Activated CD8-positive, alpha-beta memory T cell treated with anti-CD3 and anti-CD28 coated beads for 1 hour (primary cell): ENCODE data around the gene POU2F1.
A peak's percentile ranks its signal among the peaks of the same experiment; 100 is the strongest.

ENCODE experiments used
- DNase-seq, 2 donors: peaks; one replicate each; pipeline ENCODE4 v3.0.0-alpha.2; 2020; ENCODE audit warnings: low read depth in 1 of 2; ENCODE audit errors: extremely low read depth in 1 of 2

Gene POU2F1

DNA sequence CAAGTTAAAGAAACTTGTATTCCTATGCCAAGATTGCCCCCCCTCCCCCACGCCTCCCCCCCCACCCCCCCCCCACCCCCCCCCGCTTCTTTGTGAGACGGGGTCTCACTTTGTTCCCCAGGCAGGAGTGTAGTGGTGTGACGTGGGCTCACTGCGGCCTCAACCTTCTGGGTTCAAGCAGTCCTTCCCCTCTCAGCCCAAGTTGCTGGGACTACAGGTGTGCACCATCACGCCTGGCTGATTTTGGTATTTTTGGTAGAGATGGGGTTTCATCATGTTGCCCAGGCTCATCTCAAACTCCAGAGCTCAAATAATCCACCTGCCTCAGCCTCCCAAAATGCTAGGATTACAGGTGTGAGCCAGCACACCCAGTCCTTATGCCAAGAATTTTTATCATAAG lies 136.6 kb downstream of the POU2F1 start:
- no peak for DNase-seq

DNA sequence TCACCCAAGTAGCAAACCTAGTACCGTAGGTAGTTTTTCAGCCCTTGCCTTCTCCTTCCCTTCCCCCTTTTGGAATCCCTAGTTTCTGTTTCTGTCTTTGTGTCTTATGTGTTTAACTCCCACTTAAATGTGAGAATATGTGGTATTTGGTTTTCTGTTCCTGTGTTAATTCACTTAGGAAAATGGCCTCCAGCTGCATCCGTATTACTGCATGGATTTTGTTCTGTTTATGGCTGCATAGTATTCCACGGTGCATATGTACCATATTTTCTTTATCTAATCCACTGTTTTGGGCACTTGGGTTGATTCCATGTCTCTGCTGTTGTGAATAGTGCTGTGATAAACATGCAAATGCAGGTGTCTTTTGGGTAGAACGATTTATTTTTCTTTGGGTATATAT lies 138.6 kb downstream of the POU2F1 start:
- no peak for DNase-seq

- no peak for DNase-seq
Observed at GRCh38 chr1:167360120-167360519, 139.4 kb downstream of the POU2F1 start.

DNA sequence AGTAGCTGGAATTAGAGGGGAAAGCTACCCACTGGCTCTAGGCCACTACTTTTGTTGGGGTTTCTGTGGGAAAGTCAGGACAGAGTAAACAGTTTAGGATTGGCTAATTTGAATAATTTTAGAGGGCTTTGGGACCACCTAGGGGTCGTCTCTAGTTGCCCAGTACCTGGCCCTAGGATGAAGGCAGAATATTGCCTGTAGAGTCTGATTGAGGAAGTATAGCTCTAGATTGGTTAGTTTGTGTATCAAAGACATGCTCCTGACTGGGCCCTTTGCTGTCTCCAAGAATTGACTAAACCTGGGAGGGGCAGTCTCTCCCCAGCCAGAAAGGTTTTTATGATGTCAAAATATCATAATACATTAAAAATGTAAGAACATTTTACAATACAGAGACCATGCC lies 142.0 kb downstream of the POU2F1 start:
- DNase-seq = no peak

GRCh38 chr1:167364826-167365225 lies 144.1 kb downstream of the POU2F1 start:
- no peak for DNase-seq

- DNase-seq = no peak
Observed at GRCh38 chr1:167365360-167365759, 144.7 kb downstream of the POU2F1 start.

GRCh38 chr1:167367705-167368104 lies 147.0 kb downstream of the POU2F1 start:
- DNase-seq = no peak

GRCh38 chr1:167369175-167369574 lies 148.5 kb downstream of the POU2F1 start:
- no peak for DNase-seq

- no peak for DNase-seq
Observed at GRCh38 chr1:167369933-167370332, 149.2 kb downstream of the POU2F1 start.

DNA sequence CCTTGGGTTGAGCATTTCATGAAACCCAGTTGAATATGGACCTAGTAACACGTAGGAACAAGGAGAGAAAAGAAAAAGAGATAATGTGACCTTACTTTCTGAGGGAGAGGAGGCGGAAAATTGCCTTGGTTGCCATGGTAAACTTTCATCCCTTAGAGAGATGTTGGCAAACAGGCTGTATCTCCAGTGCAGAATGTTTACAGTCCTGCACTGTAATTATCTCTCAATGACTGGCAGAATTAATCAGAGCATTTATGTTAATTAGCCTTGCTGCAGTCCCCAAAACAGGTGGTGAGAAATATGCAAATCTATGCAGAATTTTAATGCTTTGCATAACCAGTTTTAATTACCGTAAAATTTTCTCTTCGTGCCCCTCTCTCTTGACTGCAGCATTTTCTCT lies 150.3 kb downstream of the POU2F1 start:
- DNase-seq = no peak

DNA sequence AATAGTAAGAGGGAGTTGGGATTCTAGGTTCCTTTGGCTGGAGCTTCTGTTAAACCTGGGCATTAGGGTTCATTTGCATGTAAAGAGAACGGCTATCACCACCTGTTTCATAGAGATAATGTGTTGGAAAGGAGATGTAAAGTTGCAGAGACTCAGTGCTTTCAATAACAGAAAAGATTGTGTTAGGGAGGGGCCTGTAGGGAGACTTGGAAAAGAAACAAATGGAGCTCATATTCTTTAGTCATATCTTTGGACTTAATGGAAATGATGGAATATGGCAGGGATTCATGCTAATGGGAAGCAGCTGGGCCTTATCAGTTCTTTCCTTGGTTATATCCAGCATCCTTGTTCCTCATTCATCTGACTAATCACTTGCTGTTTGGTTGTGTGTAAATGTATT lies 152.7 kb downstream of the POU2F1 start:
- no peak for DNase-seq

DNA sequence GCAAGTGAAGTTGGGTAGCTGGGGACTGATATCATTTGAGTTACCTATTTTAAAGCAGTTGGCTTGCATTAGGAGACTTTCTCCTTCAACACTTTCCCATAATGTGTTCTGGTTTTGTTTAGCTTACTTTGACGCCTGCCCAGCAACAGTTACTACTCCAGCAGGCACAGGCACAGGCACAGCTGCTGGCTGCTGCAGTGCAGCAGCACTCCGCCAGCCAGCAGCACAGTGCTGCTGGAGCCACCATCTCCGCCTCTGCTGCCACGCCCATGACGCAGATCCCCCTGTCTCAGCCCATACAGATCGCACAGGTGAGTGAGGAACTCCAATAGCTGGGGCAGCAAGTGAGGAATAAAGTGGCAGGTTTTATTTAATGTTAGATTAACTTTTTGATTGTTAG lies 153.3 kb downstream of the POU2F1 start:
- no peak for DNase-seq

- DNase-seq = no peak
Observed at GRCh38 chr1:167375949-167376348, 155.3 kb downstream of the POU2F1 start.

DNA sequence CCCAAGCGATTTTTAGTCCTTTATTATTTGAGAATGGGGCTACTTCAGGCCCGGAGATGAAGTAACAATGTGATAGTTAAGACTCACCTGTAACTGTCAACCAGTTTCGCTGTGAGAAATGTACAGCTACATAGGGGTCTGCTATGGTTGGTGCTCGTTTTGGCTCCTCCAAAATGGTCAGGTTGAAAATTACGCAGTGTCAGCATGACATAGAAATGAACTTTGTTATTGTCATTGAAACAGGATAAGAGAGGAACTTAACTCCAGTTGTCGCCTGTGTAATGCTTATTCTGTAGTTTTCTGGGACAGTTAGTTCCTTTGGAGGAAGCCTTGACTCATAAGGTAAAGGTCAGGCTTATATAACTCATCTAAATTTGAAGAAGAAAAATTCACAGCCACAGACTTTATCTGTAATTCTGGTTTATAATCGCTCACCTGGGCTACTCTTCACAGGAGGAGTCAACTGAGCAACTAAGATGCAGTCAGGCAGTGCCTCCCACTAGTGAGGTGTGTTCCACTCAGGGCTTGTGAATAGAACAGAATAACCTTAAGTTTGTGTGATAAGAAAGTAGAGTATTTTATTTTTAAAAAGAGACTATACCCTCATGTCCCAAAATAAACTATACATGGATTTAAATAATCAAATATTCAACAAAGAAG lies 166.7 kb downstream of the POU2F1 start:
- DNase-seq = no peak

- no peak for DNase-seq
Observed at GRCh38 chr1:167388976-167389375, 168.3 kb downstream of the POU2F1 start.

GRCh38 chr1:167392200-167392696 lies 171.6 kb downstream of the POU2F1 start:
- DNase-seq = no peak

GRCh38 chr1:167400359-167400953 lies 179.8 kb downstream of the POU2F1 start:
- DNase-seq = no peak

DNA sequence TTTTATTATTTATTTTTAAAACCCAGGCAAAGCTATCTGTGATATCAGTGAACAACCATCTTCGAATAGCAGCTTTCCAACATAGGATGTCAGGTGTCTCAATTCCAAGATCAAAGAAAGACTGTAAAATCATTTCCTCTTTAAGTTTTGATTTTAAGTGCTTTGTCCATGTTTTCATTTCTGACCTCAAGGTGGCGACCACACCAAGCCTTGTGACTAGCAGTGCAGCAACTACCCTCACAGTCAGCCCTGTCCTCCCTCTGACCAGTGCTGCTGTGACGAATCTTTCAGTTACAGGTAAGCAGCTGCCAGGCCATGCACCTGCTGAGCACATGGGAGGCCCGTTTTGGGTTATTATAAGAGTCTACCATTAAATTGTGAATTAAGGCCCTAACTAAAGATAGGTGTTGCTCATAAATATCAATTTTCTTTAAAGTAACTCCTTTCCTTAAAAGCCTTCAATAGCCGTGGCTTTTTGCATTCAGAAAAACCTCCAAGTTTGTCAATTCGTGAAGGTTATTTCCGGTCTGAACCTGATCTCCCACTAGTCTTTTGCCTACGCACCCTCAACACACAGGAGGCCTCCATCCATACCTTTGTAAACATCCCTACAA lies 180.7 kb downstream of the POU2F1 start:
- DNase-seq = peak; percentile 12 to 22

DNA sequence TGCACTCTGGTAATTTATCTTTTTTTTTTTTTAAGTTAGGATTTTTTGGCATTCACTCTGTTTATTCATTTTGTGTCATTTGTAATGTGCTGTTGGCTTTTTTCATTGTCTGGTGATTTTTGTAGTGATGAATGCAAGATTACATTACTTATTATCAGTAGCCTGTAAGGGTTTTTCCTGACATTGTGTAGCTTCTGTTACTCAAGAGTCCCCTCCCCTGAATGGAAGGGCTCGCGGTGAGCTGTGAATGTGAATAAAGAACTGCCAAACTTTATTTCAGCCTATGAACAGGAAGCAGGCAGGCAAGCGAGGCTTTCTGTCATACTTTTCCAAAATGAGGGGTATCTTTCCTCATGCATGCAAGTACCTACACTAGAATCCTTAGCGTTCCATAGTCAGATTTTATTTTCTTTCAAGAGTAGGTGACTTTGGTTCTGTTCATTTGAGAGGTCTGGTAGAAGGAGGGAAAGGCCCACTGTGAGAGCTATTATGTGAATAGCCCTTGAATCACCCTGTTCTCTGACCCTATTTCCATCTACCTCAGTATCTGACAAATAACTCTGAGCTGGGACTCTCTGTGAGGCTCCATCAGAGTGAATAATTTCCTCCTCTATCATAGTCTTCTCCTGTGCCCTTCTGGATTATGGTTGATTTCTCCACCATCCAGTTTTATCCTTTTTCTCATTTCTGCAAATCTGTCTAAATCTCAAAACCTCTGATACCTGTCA lies 183.6 kb downstream of the POU2F1 start:
- no peak for DNase-seq

DNA sequence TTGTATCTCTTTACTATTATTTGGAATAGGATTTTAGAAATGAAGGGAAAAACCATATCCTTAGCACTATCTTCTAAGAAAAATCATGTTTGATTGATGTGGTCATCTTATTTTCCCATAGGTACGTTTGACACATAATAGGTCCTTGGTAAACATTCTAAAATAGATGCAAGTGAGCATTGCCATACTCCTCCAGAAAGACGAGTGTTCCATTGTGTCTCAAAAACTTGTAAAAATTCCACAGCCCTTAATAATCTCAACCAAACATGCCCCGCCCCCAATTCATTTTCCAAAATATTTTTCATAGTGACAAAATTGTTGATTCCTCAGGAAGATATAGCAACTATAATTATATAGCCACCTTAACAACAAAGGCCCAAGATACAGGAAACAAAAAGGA lies 184.2 kb downstream of the POU2F1 start:
- no peak for DNase-seq

GRCh38 chr1:167408355-167408754 lies 187.7 kb downstream of the POU2F1 start:
- DNase-seq = no peak

GRCh38 chr1:167409183-167409582 lies 188.5 kb downstream of the POU2F1 start:
- DNase-seq = no peak
